HepG2 (cell line): ENCODE data around the gene BOLL. TPM values are rescaled to one million over a fixed set of nuclear protein-coding genes. Genes with fewer than 3 reads are reported as not detected.

ENCODE experiments used
- KDM6A ChIP-seq: IDR thresholded peaks from 2 replicates; pipeline ENCODE4 v1.6.1; 2016; ENCODE audit warnings: low read depth
- MAFF ChIP-seq: IDR thresholded peaks from 2 replicates; pipeline ENCODE4 v1.6.1; 2011; ENCODE audit warnings: low read depth, low read length, improper control_type of control experiment
- MAFK ChIP-seq, 2 experiments: IDR thresholded peaks in 1 of 2; conservative IDR thresholded peaks in 1 of 2; 2 replicates each; pipeline ENCODE4 v1.6.1; 2011; ENCODE audit warnings: improper control_type of control experiment in 2 of 2, low read length in 2 of 2
- MED8 ChIP-seq: sonication (generic); formaldehyde crosslinking; IDR thresholded peaks from 2 replicates; pipeline ENCODE4 v1.8.1; 2023; ENCODE audit warnings: mild to moderate bottlenecking, missing genetic modification reagents; ENCODE audit not compliant: insufficient replicate concordance
- NFE2L2 ChIP-seq: fragments of 150-350 bp; IDR thresholded peaks from 2 replicates; pipeline ENCODE4 v1.6.1; 2014; ENCODE audit warnings: low read length
- NR2C2 ChIP-seq: sonication (generic); formaldehyde crosslinking; IDR thresholded peaks from 2 replicates; pipeline ENCODE4 v1.4.0; 2020; ENCODE audit warnings: missing genetic modification reagents, mild to moderate bottlenecking, moderate library complexity, borderline replicate concordance
- PCBP1 ChIP-seq: fragments of 200-400 bp; formaldehyde crosslinking; IDR thresholded peaks from 2 replicates; pipeline ENCODE4 v1.6.1; 2017; ENCODE audit warnings: mild to moderate bottlenecking, low read depth, low read length, borderline replicate concordance
- POLR2A ChIP-seq, 2 experiments: IDR thresholded peaks; 2 replicates each; pipeline ENCODE4 v1.6.1; 2011; ENCODE audit warnings: low read depth in 2 of 2, low read length in 2 of 2, mild to moderate bottlenecking in 1 of 2, moderate library complexity in 1 of 2; ENCODE audit not compliant: insufficient read depth in 1 of 2
- RBM39 ChIP-seq: fragments of 200-400 bp; formaldehyde crosslinking; IDR thresholded peaks from one replicate; pipeline ENCODE4 v1.6.1; 2018; ENCODE audit warnings: antibody characterized with exemption, mild to moderate bottlenecking, low read depth, low read length; ENCODE audit not compliant: poor library complexity, severe bottlenecking
- SMAD1 ChIP-seq: sonication (generic); formaldehyde crosslinking; IDR thresholded peaks from 2 replicates; pipeline ENCODE4 v1.4.0; 2020; ENCODE audit warnings: missing genetic modification reagents, low read depth, mild to moderate bottlenecking, borderline replicate concordance
- ZFP36L1 ChIP-seq: sonication (generic); formaldehyde crosslinking; IDR thresholded peaks from 2 replicates; pipeline ENCODE4 v1.8.0; 2022; ENCODE audit warnings: mild to moderate bottlenecking, missing genetic modification reagents, moderate library complexity
- ZFYVE20 ChIP-seq: sonication (generic); formaldehyde crosslinking; IDR thresholded peaks from 2 replicates; pipeline ENCODE4 v1.8.0; 2023; ENCODE audit warnings: low read depth, mild to moderate bottlenecking, moderate library complexity, missing genetic modification reagents, borderline replicate concordance
- ZNF260 ChIP-seq: sonication (generic); formaldehyde crosslinking; IDR thresholded peaks from 2 replicates; pipeline ENCODE4 v1.4.0; 2020; ENCODE audit warnings: missing genetic modification reagents, low read depth, mild to moderate bottlenecking, borderline replicate concordance
- ZNF430 ChIP-seq: sonication (generic); formaldehyde crosslinking; IDR thresholded peaks from 2 replicates; pipeline ENCODE4 v1.9.0; 2021; ENCODE audit warnings: mild to moderate bottlenecking, missing genetic modification reagents
- ZNF629 ChIP-seq: sonication (generic); formaldehyde crosslinking; conservative IDR thresholded peaks from 2 replicates; pipeline ENCODE4 v1.5.0; 2020; ENCODE audit warnings: missing genetic modification reagents
- ZNF737 ChIP-seq: sonication (generic); formaldehyde crosslinking; IDR thresholded peaks from 2 replicates; pipeline ENCODE4 v1.5.0; 2020; ENCODE audit warnings: missing genetic modification reagents, mild to moderate bottlenecking, borderline replicate concordance
- ZNF782 ChIP-seq: sonication (generic); formaldehyde crosslinking; IDR thresholded peaks from 2 replicates; pipeline ENCODE4 v1.4.0; 2020; ENCODE audit warnings: missing genetic modification reagents, mild to moderate bottlenecking, borderline replicate concordance
- ZNF878 ChIP-seq: sonication (generic); formaldehyde crosslinking; IDR thresholded peaks from 2 replicates; pipeline ENCODE4 v1.8.1; 2023; ENCODE audit warnings: mild to moderate bottlenecking, missing genetic modification reagents, moderate library complexity
- polyA plus RNA-seq, 8 experiments: library from polyadenylated mRNA; depleted of rRNA in 3 of 8; stranded (reverse) in 7 of 8; unstranded in 1 of 8; fragments of >200 nt; fragmentation: Illumina TruSeq in 4 of 8; extraction: Trizol in 4 of 8; gene quantifications; 2 replicates each; pipeline versions ENCODE4 v1.2.1 to v1.2.3, GENCODE V29; 2011 to 2016; ENCODE audit warnings: low read depth in 4 of 8, missing spikeins in 1 of 8, mixed read lengths in 1 of 8; ENCODE audit not compliant: insufficient read depth in 1 of 8
- total RNA-seq, 5 experiments: library from RNA; depleted of rRNA; stranded (reverse); fragments of >200 nt; fragmentation: Illumina TruSeq; extraction: Trizol; gene quantifications; 2 replicates each; pipeline ENCODE4 v1.2.3, GENCODE V29; 2016; ENCODE audit warnings: low read depth in 1 of 5
- TF ChIP-seq, protein P1 (sequence below): sonication (generic); formaldehyde crosslinking; IDR thresholded peaks from 2 replicates; pipeline ENCODE4 v1.4.0; 2020; ENCODE audit warnings: mild to moderate bottlenecking, missing genetic modification reagents
- TF ChIP-seq, protein P2 (sequence below): sonication (generic); formaldehyde crosslinking; IDR thresholded peaks from 2 replicates; pipeline ENCODE4 v1.5.0; 2020; ENCODE audit warnings: missing genetic modification reagents
- TF ChIP-seq, protein P3 (sequence below): IDR thresholded peaks from 2 replicates; pipeline ENCODE4 v1.6.1; 2016; ENCODE audit warnings: low read depth
- TF ChIP-seq, protein P4 (sequence below): sonication (generic); formaldehyde crosslinking; IDR thresholded peaks from 2 replicates; pipeline ENCODE4 v1.5.0; 2020; ENCODE audit warnings: mild to moderate bottlenecking, missing genetic modification reagents, moderate library complexity

Gene BOLL
- total and polyA plus RNA-seq, 2 of the 13 experiments (the other 11 are each of a cell fraction or from before 2014, with no cell fraction given): not detected

DNA sequence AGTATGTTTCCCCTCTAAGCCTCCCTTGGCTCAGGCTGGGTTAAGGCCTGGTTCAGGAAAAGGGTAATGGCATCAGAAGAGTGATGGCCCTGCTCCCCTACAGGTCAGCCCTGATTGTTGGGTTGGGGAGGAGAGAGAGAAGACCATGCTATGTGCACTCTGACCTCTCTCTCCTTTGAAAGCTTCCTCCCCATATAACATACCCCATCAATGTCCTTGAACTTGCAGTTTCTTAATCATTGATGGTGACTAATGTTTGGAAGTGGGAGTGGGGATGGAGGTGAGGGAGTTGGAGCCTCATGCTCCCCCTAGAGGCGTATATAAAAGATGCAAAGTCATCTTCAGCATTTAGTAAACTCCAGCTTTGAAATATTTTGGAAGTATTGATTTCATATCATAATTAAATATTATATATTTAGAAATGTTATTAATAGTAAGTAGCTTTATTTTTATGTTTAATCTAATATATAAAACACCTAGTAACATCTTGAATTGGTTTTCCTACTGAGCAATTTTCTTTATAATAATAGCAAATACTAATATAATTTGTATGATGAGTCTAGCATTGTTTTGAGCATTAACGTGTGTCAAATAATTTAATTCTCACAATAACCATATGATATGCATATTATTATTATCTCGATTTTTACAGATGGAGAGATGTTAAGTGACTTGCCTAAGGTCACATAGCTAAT lies 28.1 kb upstream of the BOLL start (continued):
- no peak for TF ChIP-seq ZNF260 (CRISPR knock-in tag)
- TF ChIP-seq MAFF: 0 out of 2 replicates have a peak, but pooled peaks have one; percentile 20
- no peak for TF ChIP-seq ZNF782 (CRISPR knock-in tag)
- no peak for TF ChIP-seq ZNF737 (CRISPR knock-in tag)
- TF ChIP-seq, protein P1, sequence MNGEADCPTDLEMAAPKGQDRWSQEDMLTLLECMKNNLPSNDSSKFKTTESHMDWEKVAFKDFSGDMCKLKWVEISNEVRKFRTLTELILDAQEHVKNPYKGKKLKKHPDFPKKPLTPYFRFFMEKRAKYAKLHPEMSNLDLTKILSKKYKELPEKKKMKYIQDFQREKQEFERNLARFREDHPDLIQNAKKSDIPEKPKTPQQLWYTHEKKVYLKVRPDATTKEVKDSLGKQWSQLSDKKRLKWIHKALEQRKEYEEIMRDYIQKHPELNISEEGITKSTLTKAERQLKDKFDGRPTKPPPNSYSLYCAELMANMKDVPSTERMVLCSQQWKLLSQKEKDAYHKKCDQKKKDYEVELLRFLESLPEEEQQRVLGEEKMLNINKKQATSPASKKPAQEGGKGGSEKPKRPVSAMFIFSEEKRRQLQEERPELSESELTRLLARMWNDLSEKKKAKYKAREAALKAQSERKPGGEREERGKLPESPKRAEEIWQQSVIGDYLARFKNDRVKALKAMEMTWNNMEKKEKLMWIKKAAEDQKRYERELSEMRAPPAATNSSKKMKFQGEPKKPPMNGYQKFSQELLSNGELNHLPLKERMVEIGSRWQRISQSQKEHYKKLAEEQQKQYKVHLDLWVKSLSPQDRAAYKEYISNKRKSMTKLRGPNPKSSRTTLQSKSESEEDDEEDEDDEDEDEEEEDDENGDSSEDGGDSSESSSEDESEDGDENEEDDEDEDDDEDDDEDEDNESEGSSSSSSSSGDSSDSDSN (CRISPR knock-in tag): no peak
- TF ChIP-seq MED8: no peak
- no peak for TF ChIP-seq RBM39
- peak; percentile 75; the same call in 1 of the 2 replicates for TF ChIP-seq NR2C2 (CRISPR knock-in tag)
- no peak for TF ChIP-seq ZFYVE20 (CRISPR knock-in tag)
- TF ChIP-seq KDM6A: no peak
- no peak for TF ChIP-seq ZNF878 (CRISPR knock-in tag)
- TF ChIP-seq MAFK (conservative IDR thresholded peaks at IDR 0.05 in 1 of 2, IDR thresholded peaks at IDR 0.05 in 1 of 2; ENCODE audit: low read length in 2 of 2): peak in 1 of 2 experiments; percentile 21; a peak in 1 of 4 replicates
- no peak for TF ChIP-seq POLR2A (IDR thresholded peaks at IDR 0.05; ENCODE audit: insufficient read depth in 1 of 2, low read depth in 2 of 2, low read length in 2 of 2)
- TF ChIP-seq ZFP36L1: no peak
- TF ChIP-seq ZNF430 (CRISPR knock-in tag): no peak
- no peak for TF ChIP-seq ZNF629
- no peak for TF ChIP-seq PCBP1
- TF ChIP-seq, protein P2, sequence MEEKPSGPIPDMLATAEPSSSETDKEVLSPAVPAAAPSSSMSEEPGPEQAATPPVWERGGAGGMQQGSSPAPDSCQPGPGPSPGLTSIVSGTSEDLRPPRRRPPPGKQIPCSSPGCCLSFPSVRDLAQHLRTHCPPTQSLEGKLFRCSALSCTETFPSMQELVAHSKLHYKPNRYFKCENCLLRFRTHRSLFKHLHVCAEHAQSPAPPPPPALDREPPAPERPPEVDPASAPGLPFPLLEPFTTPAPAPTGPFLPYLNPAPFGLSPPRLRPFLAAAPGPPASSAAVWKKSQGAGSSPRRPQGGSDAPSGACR (CRISPR knock-in tag): no peak
- peak; percentile 89; the same call in 1 of the 2 replicates for TF ChIP-seq NFE2L2
- no peak for TF ChIP-seq SMAD1 (CRISPR knock-in tag)
- TF ChIP-seq, protein P3, sequence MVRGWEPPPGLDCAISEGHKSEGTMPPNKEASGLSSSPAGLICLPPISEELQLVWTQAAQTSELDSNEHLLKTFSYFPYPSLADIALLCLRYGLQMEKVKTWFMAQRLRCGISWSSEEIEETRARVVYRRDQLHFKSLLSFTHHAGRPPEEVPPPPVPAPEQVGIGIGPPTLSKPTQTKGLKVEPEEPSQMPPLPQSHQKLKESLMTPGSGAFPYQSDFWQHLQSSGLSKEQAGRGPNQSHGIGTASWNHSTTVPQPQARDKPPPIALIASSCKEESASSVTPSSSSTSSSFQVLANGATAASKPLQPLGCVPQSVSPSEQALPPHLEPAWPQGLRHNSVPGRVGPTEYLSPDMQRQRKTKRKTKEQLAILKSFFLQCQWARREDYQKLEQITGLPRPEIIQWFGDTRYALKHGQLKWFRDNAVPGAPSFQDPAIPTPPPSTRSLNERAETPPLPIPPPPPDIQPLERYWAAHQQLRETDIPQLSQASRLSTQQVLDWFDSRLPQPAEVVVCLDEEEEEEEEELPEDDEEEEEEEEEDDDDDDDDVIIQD: no peak
- TF ChIP-seq, protein P4, sequence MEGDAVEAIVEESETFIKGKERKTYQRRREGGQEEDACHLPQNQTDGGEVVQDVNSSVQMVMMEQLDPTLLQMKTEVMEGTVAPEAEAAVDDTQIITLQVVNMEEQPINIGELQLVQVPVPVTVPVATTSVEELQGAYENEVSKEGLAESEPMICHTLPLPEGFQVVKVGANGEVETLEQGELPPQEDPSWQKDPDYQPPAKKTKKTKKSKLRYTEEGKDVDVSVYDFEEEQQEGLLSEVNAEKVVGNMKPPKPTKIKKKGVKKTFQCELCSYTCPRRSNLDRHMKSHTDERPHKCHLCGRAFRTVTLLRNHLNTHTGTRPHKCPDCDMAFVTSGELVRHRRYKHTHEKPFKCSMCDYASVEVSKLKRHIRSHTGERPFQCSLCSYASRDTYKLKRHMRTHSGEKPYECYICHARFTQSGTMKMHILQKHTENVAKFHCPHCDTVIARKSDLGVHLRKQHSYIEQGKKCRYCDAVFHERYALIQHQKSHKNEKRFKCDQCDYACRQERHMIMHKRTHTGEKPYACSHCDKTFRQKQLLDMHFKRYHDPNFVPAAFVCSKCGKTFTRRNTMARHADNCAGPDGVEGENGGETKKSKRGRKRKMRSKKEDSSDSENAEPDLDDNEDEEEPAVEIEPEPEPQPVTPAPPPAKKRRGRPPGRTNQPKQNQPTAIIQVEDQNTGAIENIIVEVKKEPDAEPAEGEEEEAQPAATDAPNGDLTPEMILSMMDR (CRISPR knock-in tag): peak; percentile 58
